Thoracic aorta (tissue), 2 donors: ENCODE results near the gene MEX3D. TPM values are rescaled to one million over a fixed set of nuclear protein-coding genes. Genes with fewer than 3 reads are reported as not detected.

Experiments used
- ATAC-seq: fragments of 150-250 bp; one replicate; pipeline ENCODE4 v1.8.0; 2017; ENCODE audit warnings: low read depth; ENCODE audit not compliant: insufficient number of reproducible peaks, low FRiP score
- DNase-seq: peaks from one replicate; pipeline ENCODE4 v3.0.0-alpha.2; 2020; ENCODE audit warnings: low spot score
- H3K27ac ChIP-seq, 2 donors: fragments of 200-600 bp; sonication (generic); 1 replicate in 1 of 2; 2 replicates in 1 of 2; pipeline ENCODE4 v1.5.1; 2016; ENCODE audit warnings: mild to moderate bottlenecking in 2 of 2, moderate library complexity in 2 of 2
- H3K27me3 ChIP-seq: fragments of 200-600 bp; sonication (generic); replicated peaks from 2 replicates; pipeline ENCODE4 v1.6.0; 2016; ENCODE audit warnings: mild to moderate bottlenecking; ENCODE audit not compliant: insufficient read depth
- H3K36me3 ChIP-seq: fragments of 200-600 bp; sonication (generic); one replicate; pipeline ENCODE4 v1.5.1; 2016
- H3K4me1 ChIP-seq, 2 donors: fragments of 200-600 bp; sonication (generic); 1 replicate in 1 of 2; 2 replicates in 1 of 2; pipeline versions ENCODE4 v1.5.1 to v1.6.0; 2016; ENCODE audit warnings: low read depth in 2 of 2, mild to moderate bottlenecking in 1 of 2; ENCODE audit not compliant: control insufficient read depth in 1 of 2
- H3K4me3 ChIP-seq: fragments of 200-600 bp; sonication (generic); 2 replicates; pipeline ENCODE4 v1.5.1; 2016; ENCODE audit warnings: mild to moderate bottlenecking
- H3K9me3 ChIP-seq: fragments of 200-600 bp; sonication (generic); 2 replicates; pipeline ENCODE4 v1.5.1; 2016
- total RNA-seq, 2 donors: library from RNA; depleted of rRNA; stranded (reverse); fragments of >200 nt; gene quantifications; one replicate each; pipeline versions ENCODE4 v1.1.0 to v1.2.3, GENCODE V29; 2016
- TF ChIP-seq, protein P1 (sequence below): fragments of 200-600 bp; sonication (generic); IDR thresholded peaks from one replicate; pipeline ENCODE4 v1.5.1; 2019; ENCODE audit warnings: antibody characterized with exemption

MEX3D gene
- total RNA-seq, 2 donors from 2014 or later, result 23.4 to 26.4 TPM

GRCh38 chr19:1505991-1506881, 61.9 kb downstream of the MEX3D start:
- no peaks in the 10 kb centered on the region for H3K27me3 ChIP-seq
- H3K27ac ChIP-seq, result no peak overlapping the region
- H3K9me3 ChIP-seq, result no peaks in the 10 kb centered on the region
- TF ChIP-seq, protein P1, sequence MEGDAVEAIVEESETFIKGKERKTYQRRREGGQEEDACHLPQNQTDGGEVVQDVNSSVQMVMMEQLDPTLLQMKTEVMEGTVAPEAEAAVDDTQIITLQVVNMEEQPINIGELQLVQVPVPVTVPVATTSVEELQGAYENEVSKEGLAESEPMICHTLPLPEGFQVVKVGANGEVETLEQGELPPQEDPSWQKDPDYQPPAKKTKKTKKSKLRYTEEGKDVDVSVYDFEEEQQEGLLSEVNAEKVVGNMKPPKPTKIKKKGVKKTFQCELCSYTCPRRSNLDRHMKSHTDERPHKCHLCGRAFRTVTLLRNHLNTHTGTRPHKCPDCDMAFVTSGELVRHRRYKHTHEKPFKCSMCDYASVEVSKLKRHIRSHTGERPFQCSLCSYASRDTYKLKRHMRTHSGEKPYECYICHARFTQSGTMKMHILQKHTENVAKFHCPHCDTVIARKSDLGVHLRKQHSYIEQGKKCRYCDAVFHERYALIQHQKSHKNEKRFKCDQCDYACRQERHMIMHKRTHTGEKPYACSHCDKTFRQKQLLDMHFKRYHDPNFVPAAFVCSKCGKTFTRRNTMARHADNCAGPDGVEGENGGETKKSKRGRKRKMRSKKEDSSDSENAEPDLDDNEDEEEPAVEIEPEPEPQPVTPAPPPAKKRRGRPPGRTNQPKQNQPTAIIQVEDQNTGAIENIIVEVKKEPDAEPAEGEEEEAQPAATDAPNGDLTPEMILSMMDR, result no peak
- ATAC-seq, result no peak
- peaks cover 3 to 13% of the 10 kb centered on the region in 2 donors for H3K4me1 ChIP-seq
- H3K4me3 ChIP-seq, result no peak overlapping the region
- DNase-seq, result no peak
- no peaks in the 10 kb centered on the region for H3K36me3 ChIP-seq

DNA sequence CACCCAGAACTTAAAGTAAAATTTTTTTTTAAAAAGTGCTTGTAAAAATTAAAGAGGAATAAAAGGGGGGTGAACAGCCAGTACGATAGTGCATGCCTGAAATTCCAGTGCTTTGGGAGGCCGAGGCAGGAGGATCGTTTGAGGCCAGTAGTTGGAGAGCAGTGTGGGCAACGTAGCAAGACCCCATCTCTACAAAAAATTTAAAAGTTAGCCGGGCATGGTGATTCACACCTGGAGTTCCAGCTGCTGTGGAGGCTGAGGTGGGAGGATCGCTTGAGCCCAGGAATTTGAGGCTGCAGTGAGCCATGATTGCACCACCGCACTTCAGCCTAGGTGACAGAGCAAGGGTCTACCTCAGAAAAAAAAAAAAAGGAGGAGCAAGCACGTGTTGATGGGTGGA, 63.1 kb downstream of the MEX3D start:
- TF ChIP-seq, protein P1, result no peak
- no peak for DNase-seq
- Histone ChIP-seq H3K36me3 (no peaks in the 10 kb centered on the region), H3K4me1 (peaks cover 3 to 13% of the 10 kb centered on the region in 2 donors), H3K27ac (no peak overlapping the region), H3K4me3 (no peak overlapping the region), H3K9me3 (no peaks in the 10 kb centered on the region), H3K27me3 (no peaks in the 10 kb centered on the region)
- no peak for ATAC-seq

Other genes with a start within 250 kb of the MEX3D start
- gene NDUFS7, start 184.4 kb downstream of the MEX3D start, total RNA-seq, result 100 to 1,000 TPM in 1 of 2 donors, 10 to 100 TPM in 1; 83.3 to 110 TPM
- 10 to 100 TPM; 27.6 to 55.1 TPM for gene GAMT, start 166.8 kb downstream of the MEX3D start, total RNA-seq
- gene DAZAP1, start 160.7 kb downstream of the MEX3D start, total RNA-seq, result 10 to 100 TPM; 34.9 to 76.9 TPM
- gene RPS15, start 129.9 kb downstream of the MEX3D start, total RNA-seq, result 1,000 to 10,000 TPM; 1,512 to 2,119 TPM
- under 1 TPM; 0.41 to 0.78 TPM for gene APC2, start 118.2 kb downstream of the MEX3D start, total RNA-seq
- gene C19orf25, start 89.1 kb downstream of the MEX3D start, total RNA-seq, result 10 to 100 TPM; 28.6 to 54.6 TPM
- under 1 TPM; 0.56 to 0.68 TPM for gene PCSK4, start 78.0 kb downstream of the MEX3D start, total RNA-seq
- gene REEP6, start 77.1 kb downstream of the MEX3D start, total RNA-seq, result 1 to 10 TPM in 1 of 2 donors, under 1 TPM in 1; 0.35 to 1.6 TPM
- gene ADAMTSL5, start 55.3 kb downstream of the MEX3D start, total RNA-seq, result 10 to 100 TPM; 22.2 to 36.2 TPM
- not detected for gene PLK5, start 44.2 kb downstream of the MEX3D start, total RNA-seq
- 100 to 1,000 TPM in 1 of 2 donors, 10 to 100 TPM in 1; 97.8 to 102 TPM for gene MBD3, start 24.5 kb upstream of the MEX3D start, total RNA-seq
- 10 to 100 TPM; 32.7 to 51.9 TPM for gene UQCR11, start 37.1 kb upstream of the MEX3D start, total RNA-seq
- gene TCF3, start 84.3 kb upstream of the MEX3D start, total RNA-seq, result 10 to 100 TPM; 46.0 to 52.5 TPM
- under 1 TPM in 1 of 2 donors, not detected in 1; 0.42 TPM for gene ONECUT3, start 185.2 kb upstream of the MEX3D start, total RNA-seq
- gene ATP8B3, start 244.0 kb upstream of the MEX3D start, total RNA-seq, result 1 to 10 TPM in 1 of 2 donors, under 1 TPM in 1; 0.21 to 1.4 TPM